Gastroesophageal sphincter (tissue), 4 donors: ENCODE measurements around the gene RPS23. TPM values are rescaled to one million over a fixed set of nuclear protein-coding genes. Genes with fewer than 3 reads are reported as not detected.

Experiments
- ATAC-seq: fragments of 150-250 bp; one replicate; pipeline ENCODE4 v1.9.1; 2016; ENCODE audit warnings: mild to moderate bottlenecking, moderate library complexity
- H3K27ac ChIP-seq, 4 donors: fragments of 200-600 bp; sonication (generic) in 3 of 4; 1 replicate in 3 of 4; 2 replicates in 1 of 4; pipeline ENCODE4 v1.5.1; 2016 to 2019
- H3K27me3 ChIP-seq: fragments of 200-600 bp; sonication (generic); one replicate; pipeline ENCODE4 v1.5.1; 2019
- H3K36me3 ChIP-seq, 2 donors: fragments of 200-600 bp; sonication (generic); one replicate each; pipeline ENCODE4 v1.5.1; 2019; ENCODE audit warnings: control low read depth in 1 of 2
- H3K4me1 ChIP-seq, 3 donors: fragments of 200-600 bp; sonication (generic); 1 replicate in 2 of 3; 2 replicates in 1 of 3; pipeline ENCODE4 v1.5.1; 2016 to 2019; ENCODE audit warnings: control low read depth in 2 of 3
- H3K4me3 ChIP-seq, 2 donors: fragments of 200-600 bp; sonication (generic); one replicate each; pipeline ENCODE4 v1.5.1; 2019; ENCODE audit warnings: mild to moderate bottlenecking in 1 of 2, moderate library complexity in 1 of 2
- H3K9me3 ChIP-seq, 3 donors: fragments of 200-600 bp; sonication (generic); one replicate each; pipeline ENCODE4 v1.5.1; 2017 to 2019; ENCODE audit warnings: control low read depth in 2 of 3
- POLR2AphosphoS5 ChIP-seq: sonication (generic); formaldehyde crosslinking; IDR thresholded peaks from one replicate; pipeline ENCODE4 v1.6.1; 2017; ENCODE audit warnings: antibody characterized with exemption
- WGBS, 2 donors: methylation state at CpG; one replicate each; pipeline ENCODE4 v1.1.5; 2018; ENCODE audit warnings: low coverage in 1 of 2; 5-methylcytosine and 5-hydroxymethylcytosine counted together
- small RNA-seq, 4 donors: library from RNA; depleted of rRNA; stranded (forward); fragments of <200 nt; gene quantifications; one replicate each; pipeline ENCODE3, GENCODE V24; 2016
- total RNA-seq, 4 donors: library from RNA; depleted of rRNA; stranded (reverse); fragments of >200 nt; gene quantifications; one replicate each; pipeline ENCODE4 v1.1.0, GENCODE V29; 2016
- TF ChIP-seq, protein P1 (sequence below), 4 experiments: fragments of 200-600 bp in 2 of 4; fragments of 450-650 bp in 2 of 4; sonication (generic) in 1 of 4; IDR thresholded peaks; one replicate each; pipeline ENCODE4 v1.5.1; 2017 to 2019; ENCODE audit warnings: antibody characterized with exemption in 4 of 4, mild to moderate bottlenecking in 2 of 4, moderate library complexity in 2 of 4

RPS23 gene
- total RNA-seq, 4 donors from 2014 or later = 1,991 to 3,565 (median 2,994) TPM

DNA sequence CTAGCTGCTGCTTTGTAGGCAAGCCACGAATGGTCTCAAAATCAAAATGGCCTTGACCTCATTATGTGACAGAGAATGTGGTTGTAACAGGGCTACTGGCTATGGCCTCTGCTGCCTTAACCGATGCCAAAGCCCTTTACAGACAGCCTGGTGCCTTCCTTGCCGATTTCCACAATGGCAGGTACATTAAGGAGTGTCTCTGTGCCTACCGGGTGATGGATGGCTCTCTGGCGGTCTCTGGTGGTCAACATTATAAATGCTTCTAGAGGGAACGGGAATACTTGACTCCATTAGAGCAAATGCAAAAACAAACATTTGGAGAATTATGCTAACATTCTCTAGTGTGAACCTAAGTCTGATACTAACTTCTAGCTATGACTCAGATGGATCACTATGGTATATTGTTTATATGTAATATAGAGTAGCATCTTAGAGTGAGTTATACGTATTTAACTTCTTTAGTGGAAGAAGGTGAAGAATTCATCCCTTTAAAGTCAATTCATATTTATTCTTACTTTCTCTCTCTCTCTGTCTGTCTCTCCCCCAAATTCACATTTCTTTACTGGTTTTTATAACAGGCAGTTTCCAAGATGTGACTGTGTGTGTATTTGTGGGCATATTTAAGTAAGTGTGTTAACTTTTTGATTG is 52.5 kb downstream of the RPS23 start:
- Histone ChIP-seq H3K9me3 (no peaks in the 10 kb centered on the region), H3K27me3 (no peaks in the 10 kb centered on the region), H3K4me1 (no peaks in the 10 kb centered on the region), H3K27ac (no peak overlapping the region), H3K36me3 (no peaks in the 10 kb centered on the region), H3K4me3 (no peak overlapping the region)
- ATAC-seq = peak; percentile 61
- no peak for TF ChIP-seq POLR2AphosphoS5
- TF ChIP-seq, protein P1, sequence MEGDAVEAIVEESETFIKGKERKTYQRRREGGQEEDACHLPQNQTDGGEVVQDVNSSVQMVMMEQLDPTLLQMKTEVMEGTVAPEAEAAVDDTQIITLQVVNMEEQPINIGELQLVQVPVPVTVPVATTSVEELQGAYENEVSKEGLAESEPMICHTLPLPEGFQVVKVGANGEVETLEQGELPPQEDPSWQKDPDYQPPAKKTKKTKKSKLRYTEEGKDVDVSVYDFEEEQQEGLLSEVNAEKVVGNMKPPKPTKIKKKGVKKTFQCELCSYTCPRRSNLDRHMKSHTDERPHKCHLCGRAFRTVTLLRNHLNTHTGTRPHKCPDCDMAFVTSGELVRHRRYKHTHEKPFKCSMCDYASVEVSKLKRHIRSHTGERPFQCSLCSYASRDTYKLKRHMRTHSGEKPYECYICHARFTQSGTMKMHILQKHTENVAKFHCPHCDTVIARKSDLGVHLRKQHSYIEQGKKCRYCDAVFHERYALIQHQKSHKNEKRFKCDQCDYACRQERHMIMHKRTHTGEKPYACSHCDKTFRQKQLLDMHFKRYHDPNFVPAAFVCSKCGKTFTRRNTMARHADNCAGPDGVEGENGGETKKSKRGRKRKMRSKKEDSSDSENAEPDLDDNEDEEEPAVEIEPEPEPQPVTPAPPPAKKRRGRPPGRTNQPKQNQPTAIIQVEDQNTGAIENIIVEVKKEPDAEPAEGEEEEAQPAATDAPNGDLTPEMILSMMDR (IDR thresholded peaks at IDR 0.05) = peak; percentile 59 to 87 (median 81)
- WGBS, 2 donors = 13 to 21% methylated on average over 3 to 7 of the region's 7 CpGs

Small RNAs within 50 kb of the gene (small RNA-seq; reads per million reads assigned to genes)
- 0 reads per million in 4 donors for gene AC010598.1
